GM18526 (cell line): Measurements from ENCODE around the gene B3GAT1.

Source experiments
- POLR2A ChIP-seq: IDR thresholded peaks from 3 replicates; pipeline ENCODE4 v1.6.1; 2011; ENCODE audit not compliant: insufficient read length; ENCODE audit errors: extremely low read depth

The B3GAT1 gene

DNA sequence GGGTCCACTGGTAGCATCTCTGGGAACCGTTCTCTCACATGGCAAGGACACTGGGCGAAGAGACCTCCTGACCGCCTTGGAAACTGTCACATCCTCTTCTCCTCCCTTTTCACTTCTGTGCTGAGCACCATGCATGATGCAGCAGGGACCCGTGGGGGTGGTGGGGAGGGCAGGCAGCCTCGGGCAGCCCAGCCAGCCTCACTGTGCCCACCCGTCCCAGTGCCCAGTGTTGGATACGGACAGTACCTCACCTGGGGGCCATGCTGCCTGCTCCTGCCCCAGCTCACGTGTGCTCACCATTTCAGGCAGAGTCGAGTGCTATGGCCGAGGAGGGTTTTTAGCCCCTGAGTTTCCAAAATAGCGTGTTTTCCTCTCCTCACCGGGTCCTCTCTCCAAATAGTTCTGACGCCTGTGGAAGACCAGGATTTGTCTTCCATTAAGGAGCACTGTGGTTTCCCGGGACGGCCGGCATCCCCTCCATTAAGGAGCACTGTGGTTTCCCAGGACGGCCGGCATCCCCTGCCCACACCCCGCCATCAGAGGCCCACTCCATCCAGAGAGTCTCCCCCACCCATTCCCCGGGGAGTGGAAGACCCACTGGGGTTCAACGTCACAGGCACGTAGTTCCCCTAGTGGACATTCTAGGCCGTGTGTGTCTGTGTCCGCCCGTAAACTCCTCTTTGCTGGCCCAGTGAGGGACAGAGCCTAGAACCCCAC lies 22.4 kb downstream of the B3GAT1 start:
- TF ChIP-seq POLR2A, result no peak

DNA sequence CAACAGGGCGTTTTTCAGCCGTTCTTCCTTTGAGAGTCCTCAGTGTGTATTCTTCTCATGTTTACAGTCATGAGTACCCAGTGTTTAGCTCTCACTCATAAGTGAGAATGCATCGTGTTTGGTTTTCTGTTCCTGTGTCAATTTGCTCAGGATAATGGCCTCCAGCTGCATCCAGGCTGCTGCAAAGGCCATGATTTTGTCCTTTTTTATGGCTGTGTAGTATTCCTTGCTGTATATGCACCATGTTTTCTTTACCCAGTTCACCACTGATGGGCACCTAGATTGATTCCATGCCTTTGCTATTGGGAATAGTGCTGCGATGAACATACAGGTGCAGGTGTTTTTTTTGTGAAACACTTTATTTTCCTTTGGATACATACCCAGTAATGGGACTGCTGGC lies 23.5 kb downstream of the B3GAT1 start:
- no peak for TF ChIP-seq POLR2A

DNA sequence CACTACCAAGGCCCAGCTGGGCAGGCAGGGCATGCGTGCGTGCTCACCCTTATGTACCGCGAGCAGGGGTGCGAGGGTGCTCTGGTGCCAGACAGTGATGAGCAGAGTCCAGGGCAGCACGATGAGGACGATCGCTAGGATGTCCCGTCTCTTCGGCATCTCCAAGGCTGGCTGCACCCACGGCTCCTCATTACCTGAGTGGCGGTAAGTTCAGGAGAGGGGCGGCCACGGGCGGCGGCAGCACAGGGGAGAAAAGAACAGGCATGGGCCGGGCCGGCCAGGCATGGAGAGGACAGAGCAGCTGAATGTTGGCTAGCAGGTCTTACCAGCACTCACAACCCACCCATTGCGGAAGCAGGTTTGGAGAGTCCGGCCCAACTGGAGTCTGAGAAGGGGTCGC lies 24.5 kb downstream of the B3GAT1 start:
- no peak for TF ChIP-seq POLR2A

DNA sequence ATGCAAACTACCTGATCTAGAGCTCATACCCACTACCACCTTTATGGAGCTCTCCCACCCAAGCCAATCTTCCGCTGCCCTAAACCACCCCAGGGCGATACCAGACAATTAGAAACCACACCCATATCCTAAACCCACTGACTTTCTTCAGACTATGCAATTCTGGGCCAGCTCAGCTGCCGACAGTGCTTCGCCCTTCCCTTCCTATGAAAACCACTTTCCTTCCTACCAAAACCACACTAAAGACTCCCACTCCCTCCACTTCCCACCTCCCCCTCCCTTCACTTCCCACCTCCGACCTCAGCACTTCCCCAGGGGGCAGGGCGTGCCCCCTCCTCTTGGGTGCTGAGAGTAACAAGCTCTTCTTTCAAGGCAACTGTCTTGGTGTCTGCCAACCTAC lies 25.1 kb downstream of the B3GAT1 start:
- TF ChIP-seq POLR2A, result no peak

DNA sequence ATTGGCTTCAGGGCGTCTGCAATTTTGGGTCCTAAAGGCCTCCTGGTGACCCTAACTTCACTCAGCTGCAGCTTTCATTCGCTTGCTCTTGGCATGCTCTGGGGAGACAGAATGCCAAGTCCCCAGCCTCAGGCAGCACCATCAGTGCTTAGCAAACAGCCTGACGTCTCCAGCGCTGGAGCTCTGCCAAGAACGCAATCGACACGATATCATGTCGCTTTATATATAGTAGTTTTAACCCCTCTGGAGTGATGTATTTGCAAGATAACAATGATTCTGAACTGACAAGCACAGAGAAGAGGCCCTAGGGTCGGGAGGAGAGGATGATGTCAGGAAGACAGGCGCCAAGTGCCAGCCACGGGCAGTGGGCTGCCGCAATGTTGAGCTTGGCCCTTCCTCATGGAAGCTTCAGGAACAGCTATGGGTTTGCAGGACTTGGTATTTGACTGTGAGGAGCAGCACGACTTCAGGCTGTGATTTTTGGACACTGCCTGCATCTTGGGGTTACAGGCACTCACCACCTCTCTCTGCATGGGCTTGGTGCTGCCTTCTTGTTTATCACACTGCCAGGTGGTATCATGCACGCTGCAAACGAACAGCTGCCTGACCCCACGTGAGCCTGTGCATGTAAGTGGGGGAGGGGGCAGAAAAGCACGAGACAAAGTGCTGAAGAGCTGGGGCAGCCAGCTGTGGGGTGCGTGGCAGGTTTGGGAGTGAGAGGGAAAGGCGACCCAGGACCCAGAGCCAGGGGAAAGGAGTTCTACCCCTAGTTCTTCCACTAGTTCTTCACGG lies 26.1 kb downstream of the B3GAT1 start:
- TF ChIP-seq POLR2A, result no peak

DNA sequence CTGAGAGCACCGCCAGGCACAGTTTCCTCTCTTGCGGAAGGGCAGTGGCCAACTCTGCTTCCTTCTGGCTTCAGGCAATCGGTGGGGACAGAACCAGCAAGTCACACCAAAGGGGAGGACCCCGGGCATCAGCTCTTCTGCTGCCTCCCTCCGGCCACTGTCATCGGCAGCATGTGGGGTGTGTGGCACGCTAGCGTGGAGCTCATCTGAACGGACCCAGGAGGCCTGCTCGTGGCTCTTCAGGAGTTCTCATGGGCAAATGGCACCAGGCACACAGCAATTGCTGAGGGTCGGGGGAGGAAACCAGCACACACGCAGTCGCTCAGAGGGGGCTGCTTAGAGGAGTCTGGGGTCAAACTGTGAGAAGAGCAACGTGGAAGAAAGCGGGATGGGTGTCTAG lies 26.9 kb downstream of the B3GAT1 start:
- no peak for TF ChIP-seq POLR2A

DNA sequence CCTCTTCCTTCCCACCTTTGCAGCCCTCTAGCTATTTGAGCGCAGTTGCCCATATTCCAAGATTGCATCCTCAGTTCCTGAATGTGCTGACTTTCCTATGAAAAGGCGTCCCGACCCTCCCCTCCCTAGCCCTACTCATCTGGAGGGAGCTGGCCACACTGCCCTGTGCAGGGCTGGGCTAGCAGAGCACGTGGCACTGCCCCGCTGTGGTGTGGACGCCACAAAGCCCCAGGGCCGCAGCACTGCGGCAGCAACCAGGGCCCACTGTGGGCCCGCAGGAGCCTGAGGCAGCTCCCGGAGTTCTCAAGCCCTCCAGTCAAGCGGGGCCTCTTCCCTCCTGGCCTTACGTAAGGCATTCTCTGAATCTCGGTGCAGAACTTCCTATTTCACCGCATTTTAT lies 27.6 kb downstream of the B3GAT1 start:
- no peak for TF ChIP-seq POLR2A

DNA sequence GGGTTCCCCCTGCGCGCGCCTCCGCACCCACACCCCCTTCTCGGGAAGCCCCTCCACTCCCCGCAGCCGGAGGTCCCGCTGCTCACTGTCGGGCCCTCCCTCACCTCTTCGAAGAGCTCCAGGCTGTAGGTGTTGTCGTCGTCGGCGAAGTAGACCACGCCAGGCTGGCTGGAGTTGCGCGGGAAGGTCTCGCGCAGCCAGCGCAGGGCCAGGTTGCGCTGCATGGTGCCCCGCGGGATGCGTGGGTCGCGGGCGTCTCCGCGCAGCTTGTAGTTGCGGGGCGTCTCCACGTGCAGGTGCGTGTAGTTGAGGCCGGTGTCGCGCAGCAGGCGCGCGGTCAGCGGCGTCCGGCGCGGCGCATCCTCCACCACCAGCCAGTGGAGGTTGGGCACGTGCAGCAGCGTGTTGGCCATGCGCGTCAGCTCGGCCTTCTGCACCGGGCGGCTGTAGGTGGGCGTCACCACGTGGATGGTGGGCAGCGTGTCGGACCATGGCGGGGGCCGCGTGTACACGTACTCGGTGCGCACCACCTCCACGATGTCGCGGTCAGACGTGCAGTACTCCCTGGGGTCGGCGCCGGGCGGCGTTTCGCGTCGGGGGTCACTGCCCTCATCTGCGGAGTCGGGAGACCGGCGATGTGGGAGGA lies 28.3 kb downstream of the B3GAT1 start:
- TF ChIP-seq POLR2A, result no peak

DNA sequence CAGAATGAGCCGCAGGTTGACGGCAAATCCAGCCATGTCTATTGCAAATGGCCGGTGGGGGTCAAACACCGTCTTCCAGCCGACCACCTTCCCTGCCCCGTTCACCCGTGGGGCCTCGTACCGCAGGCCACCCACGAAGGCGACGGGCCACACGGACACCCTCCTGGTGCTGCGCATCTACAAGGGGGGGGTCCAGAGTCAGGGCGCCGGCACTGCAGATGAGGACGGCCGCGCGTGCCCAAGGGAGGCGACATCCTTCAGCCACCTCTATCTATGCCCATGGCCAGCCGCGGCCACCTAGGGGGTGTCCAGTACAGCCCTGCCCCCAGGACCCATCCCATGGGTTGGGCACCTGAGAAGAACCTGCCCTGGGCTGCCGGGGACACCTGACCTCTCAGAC lies 29.2 kb downstream of the B3GAT1 start:
- TF ChIP-seq POLR2A, result no peak

DNA sequence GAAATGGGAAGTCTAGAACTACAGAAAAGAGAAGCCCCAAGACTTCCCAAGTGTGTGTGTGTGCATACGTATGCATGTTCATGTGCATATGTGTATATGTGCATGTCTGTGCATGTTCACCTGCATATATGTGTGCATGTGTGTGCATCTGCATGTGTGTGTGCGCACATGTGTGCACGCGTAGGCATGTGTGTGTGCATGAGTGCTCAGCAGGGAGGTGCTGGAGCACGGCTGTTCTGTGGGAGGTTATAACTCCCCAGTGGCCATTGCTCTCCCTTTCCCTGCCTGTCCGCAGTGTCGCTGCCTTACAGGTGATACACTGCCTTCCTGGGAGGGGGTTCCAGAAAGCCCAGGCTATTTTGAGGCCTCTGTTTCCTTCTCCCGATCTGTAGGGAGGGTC lies 29.8 kb downstream of the B3GAT1 start:
- no peak for TF ChIP-seq POLR2A

DNA sequence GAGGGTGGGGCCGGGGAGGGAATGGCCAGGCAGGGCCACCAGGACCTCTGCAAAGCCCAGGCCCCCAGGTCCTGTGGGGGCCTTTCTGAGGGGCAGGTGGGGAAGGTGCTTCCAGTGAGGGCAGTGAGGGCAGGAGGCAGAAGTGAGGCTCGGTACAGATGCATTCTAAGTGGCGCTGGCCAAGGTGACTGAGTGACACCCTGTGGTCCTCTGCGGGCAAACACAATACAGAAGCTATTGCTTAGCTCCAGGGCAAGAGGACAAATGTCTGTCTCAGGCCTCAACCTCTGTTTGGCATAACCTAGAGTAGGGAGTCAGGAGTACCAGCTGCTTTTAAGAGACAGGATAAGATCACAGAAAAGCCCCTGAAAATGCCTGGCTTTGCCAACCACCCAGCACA lies 31.3 kb downstream of the B3GAT1 start:
- TF ChIP-seq POLR2A, result no peak

DNA sequence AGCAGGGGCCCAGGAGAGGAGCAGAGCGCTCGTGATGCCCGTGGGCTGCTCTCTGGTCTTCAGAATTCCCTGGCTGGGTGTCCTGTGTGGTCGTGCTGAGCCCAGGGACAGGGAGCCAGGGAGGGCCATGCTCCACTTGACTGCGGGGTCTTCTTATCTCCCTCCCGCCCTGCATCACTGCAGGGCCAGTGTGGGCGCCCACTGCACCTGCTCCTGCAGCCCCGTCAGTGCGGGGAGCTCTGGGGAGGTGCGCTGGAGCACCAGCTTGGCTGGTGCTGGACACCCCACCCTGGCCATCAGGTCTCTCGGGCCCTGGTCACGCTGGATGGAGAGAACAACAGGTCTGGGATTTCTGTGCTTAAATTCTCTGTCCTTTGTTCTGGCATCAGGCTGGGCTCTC lies 31.8 kb downstream of the B3GAT1 start:
- no peak for TF ChIP-seq POLR2A

DNA sequence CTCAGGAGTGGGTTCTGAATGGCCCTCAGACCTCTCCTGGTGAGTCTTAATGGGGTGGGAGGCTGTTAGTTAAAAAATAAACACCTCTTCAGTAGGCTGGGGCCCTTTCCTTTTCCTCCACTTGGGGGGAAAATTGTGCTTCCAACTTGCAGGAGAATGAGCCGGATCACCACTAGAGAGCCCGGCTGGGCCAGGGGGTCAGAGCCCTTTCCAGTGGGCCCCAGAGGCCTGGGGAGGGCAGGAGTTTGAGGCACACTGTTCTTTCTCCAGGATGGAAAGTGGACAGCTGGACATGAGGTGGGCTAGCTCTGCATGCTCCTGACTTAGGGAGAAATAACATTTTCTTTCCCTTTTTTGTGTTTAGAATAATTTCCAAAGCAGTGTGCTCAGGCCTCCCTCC lies 32.8 kb downstream of the B3GAT1 start:
- no peak for TF ChIP-seq POLR2A

DNA sequence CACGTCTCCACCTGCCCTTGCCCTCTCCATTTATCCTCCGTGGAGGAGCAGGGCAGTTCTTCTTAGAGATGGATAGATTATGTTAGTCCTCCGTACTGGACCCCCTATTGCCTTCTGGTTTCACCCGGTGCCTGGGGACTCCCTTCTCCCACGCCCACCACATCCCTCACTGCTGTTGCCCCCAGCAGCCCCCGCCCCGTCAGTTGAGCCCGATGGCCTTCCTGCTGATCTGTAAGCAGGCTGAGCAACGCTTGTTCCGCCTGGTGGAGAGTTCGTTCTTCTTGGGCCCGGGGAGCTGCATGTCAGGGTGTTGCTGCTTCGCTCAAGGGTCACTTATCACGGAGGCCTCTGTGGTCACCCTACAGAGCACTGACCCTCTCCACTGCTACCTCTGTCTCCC lies 34.2 kb downstream of the B3GAT1 start:
- no peak for TF ChIP-seq POLR2A

DNA sequence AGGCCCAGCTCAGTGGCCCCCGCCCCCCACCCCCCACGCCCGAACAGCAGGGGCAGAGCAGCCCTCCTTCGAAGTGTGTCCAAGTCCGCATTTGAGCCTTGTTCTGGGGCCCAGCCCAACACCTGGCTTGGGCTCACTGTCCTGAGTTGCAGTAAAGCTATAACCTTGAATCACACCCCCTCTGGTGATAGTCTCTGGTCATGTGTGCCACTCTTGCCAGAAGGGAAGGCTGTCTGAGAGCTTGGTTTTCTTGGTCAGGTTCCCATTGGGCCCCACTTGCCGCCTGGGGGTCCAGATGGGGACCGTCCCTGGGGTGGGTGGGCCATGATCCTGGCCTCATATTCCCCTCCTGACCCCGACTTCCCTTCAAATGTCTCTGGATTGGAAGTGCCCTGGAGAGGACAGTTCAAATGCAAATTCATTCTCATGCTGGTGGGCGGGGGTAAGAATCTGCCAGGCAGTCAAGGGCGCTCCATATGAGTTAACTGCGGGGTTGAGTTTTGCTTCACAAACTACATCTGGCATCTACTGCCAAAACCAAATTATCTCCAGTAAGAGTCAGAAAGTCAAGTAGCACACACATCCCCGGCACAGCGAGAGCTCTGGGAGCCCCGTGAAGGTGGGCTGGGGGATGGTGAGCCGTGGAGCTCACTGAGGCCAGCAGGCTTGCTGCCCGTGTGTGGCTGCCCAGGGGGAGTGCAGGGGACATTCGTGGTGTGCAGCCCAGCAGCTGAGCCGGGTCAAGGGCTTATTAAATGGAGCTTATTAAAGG lies 35.7 kb downstream of the B3GAT1 start:
- TF ChIP-seq POLR2A, result no peak
